HepG2 (cell line): ENCODE measurements around the gene SMAD3. TPM values are rescaled to one million over a fixed set of nuclear protein-coding genes. Genes with fewer than 3 reads are reported as not detected.

Experiments used
- EP300 ChIP-seq, 3 experiments: sonication (generic) in 1 of 3; formaldehyde crosslinking in 1 of 3; IDR thresholded peaks; 2 replicates each; pipeline versions ENCODE4 v1.5.1 to v1.6.1; 2011 to 2020; ENCODE audit warnings: low read depth in 2 of 3, low read length in 2 of 3, borderline replicate concordance in 1 of 3, improper control_type of control experiment in 1 of 3, mild to moderate bottlenecking in 1 of 3, missing genetic modification reagents in 1 of 3, moderate library complexity in 1 of 3
- FOSL2 ChIP-seq: sonication (generic); formaldehyde crosslinking; IDR thresholded peaks from 2 replicates; pipeline ENCODE4 v1.4.0; 2020; ENCODE audit warnings: missing genetic modification reagents
- FOXK1 ChIP-seq: sonication (generic); formaldehyde crosslinking; IDR thresholded peaks from 2 replicates; pipeline ENCODE4 v1.4.0; 2020; ENCODE audit warnings: low read depth, missing genetic modification reagents, borderline replicate concordance
- GABPB1 ChIP-seq: IDR thresholded peaks from 2 replicates; pipeline ENCODE4 v1.6.1; 2016; ENCODE audit warnings: mild to moderate bottlenecking, missing genetic modification reagents, moderate library complexity, missing compliant biosample characterization
- HDAC2 ChIP-seq: sonication (generic); formaldehyde crosslinking; IDR thresholded peaks from 2 replicates; pipeline ENCODE4 v1.4.0; 2020; ENCODE audit warnings: missing genetic modification reagents
- KLF16 ChIP-seq, 2 experiments: sonication (generic) in 1 of 2; formaldehyde crosslinking in 1 of 2; IDR thresholded peaks; 2 replicates each; pipeline versions ENCODE4 v1.6.1 to v1.8.0; 2016 to 2023; ENCODE audit warnings: missing genetic modification reagents in 2 of 2, missing compliant biosample characterization in 1 of 2
- KMT2A ChIP-seq: sonication (generic); formaldehyde crosslinking; IDR thresholded peaks from 2 replicates; pipeline ENCODE4 v1.4.0; 2020; ENCODE audit warnings: missing genetic modification reagents
- LCORL ChIP-seq, 2 experiments: fragments of 450-650 bp in 1 of 2; sonication (generic) in 1 of 2; formaldehyde crosslinking in 1 of 2; IDR thresholded peaks; 2 replicates each; pipeline versions ENCODE4 v1.5.0 to v1.6.1; 2017 to 2020; ENCODE audit warnings: antibody characterized with exemption in 1 of 2, missing genetic modification reagents in 1 of 2
- MED1 ChIP-seq: sonication (generic); formaldehyde crosslinking; IDR thresholded peaks from 2 replicates; pipeline ENCODE4 v1.4.0; 2020; ENCODE audit warnings: missing genetic modification reagents
- NCOA2 ChIP-seq: sonication (generic); formaldehyde crosslinking; IDR thresholded peaks from 2 replicates; pipeline ENCODE4 v1.8.0; 2022; ENCODE audit warnings: inconsistent platforms
- RARA ChIP-seq: IDR thresholded peaks from 2 replicates; pipeline ENCODE4 v1.6.1; 2016; ENCODE audit warnings: missing genetic modification reagents, missing compliant biosample characterization
- THAP11 ChIP-seq: IDR thresholded peaks from 2 replicates; pipeline ENCODE4 v1.6.1; 2016; ENCODE audit warnings: missing biosample characterization, missing genetic modification reagents
- THRA ChIP-seq: sonication (generic); formaldehyde crosslinking; IDR thresholded peaks from 2 replicates; pipeline ENCODE4 v1.4.0; 2020; ENCODE audit warnings: missing genetic modification reagents, borderline replicate concordance
- XRCC5 ChIP-seq: fragments of 200-400 bp; formaldehyde crosslinking; optimal IDR thresholded peaks from 2 replicates; pipeline ENCODE3; 2017; ENCODE audit warnings: mild to moderate bottlenecking, low read length
- ZBTB7B ChIP-seq: sonication (generic); formaldehyde crosslinking; IDR thresholded peaks from 2 replicates; pipeline ENCODE4 v1.4.0; 2020; ENCODE audit warnings: missing genetic modification reagents
- ZNF292 ChIP-seq: sonication (generic); formaldehyde crosslinking; IDR thresholded peaks from 2 replicates; pipeline ENCODE4 v1.8.1; 2022; ENCODE audit warnings: mild to moderate bottlenecking, low read depth, missing genetic modification reagents, borderline replicate concordance
- ZNF644 ChIP-seq: IDR thresholded peaks from 2 replicates; pipeline ENCODE4 v1.6.1; 2016; ENCODE audit warnings: low read depth
- ZNF737 ChIP-seq: sonication (generic); formaldehyde crosslinking; IDR thresholded peaks from 2 replicates; pipeline ENCODE4 v1.5.0; 2020; ENCODE audit warnings: missing genetic modification reagents, mild to moderate bottlenecking, borderline replicate concordance
- ZSCAN22 ChIP-seq: sonication (generic); formaldehyde crosslinking; IDR thresholded peaks from 2 replicates; pipeline ENCODE4 v1.4.0; 2020; ENCODE audit warnings: mild to moderate bottlenecking, missing genetic modification reagents
- ZSCAN30 ChIP-seq: sonication (generic); formaldehyde crosslinking; IDR thresholded peaks from 2 replicates; pipeline ENCODE4 v1.5.0; 2020; ENCODE audit warnings: mild to moderate bottlenecking, missing genetic modification reagents
- polyA plus RNA-seq, 8 experiments: library from polyadenylated mRNA; depleted of rRNA in 3 of 8; stranded (reverse) in 7 of 8; unstranded in 1 of 8; fragments of >200 nt; fragmentation: Illumina TruSeq in 4 of 8; extraction: Trizol in 4 of 8; gene quantifications; 2 replicates each; pipeline versions ENCODE4 v1.2.1 to v1.2.3, GENCODE V29; 2011 to 2016; ENCODE audit warnings: low read depth in 4 of 8, missing spikeins in 1 of 8, mixed read lengths in 1 of 8; ENCODE audit not compliant: insufficient read depth in 1 of 8
- total RNA-seq, 5 experiments: library from RNA; depleted of rRNA; stranded (reverse); fragments of >200 nt; fragmentation: Illumina TruSeq; extraction: Trizol; gene quantifications; 2 replicates each; pipeline ENCODE4 v1.2.3, GENCODE V29; 2016; ENCODE audit warnings: low read depth in 1 of 5
- TF ChIP-seq, protein P1 (sequence below): sonication (generic); formaldehyde crosslinking; IDR thresholded peaks from 2 replicates; pipeline ENCODE4 v1.4.0; 2020; ENCODE audit warnings: missing genetic modification reagents, borderline replicate concordance
- TF ChIP-seq, protein P2 (sequence below): IDR thresholded peaks from 2 replicates; pipeline ENCODE4 v1.6.1; 2016; ENCODE audit warnings: mild to moderate bottlenecking

The SMAD3 gene
- total and polyA plus RNA-seq, 2 of the 13 experiments (the other 11 are each of a cell fraction or from before 2014, with no cell fraction given), result 8.6 to 56.3 TPM

DNA sequence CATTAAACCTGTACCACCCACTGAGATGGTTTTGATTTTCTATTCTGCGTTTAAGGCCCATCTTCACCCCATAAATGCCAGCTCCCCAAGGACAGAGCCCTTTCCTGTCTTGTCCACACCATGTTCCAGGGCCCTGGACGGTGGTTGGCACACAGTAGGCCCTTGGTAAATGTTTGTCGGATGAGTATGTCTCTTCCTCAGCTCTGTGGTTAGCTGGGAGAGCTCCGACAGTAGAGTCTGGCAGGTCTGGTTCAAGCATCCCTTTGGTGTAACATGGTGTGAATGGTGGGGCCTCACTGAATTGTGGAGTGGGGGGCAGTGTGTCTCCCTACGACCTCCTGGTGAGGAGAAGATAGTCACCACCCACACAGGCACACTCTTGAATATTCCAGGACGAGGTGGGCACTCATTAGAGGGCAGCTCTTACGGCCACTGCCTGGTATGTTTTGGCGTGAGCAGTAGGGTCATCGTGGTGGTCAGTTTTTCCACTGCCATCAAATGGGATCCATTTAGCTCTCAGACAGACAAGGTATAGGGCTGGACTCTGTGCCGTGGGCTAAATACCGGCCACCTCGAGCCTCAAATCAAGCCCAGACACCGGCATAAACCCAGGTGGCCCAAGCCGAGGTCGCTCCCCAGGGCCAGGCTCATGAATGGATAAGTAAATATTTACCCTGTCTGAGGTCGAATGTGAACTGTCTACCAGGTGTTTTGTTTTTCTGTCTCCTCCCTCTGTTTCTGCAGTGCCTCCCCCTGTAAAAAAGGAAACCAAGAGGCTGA lies 61.3 kb downstream of the SMAD3 start (continued):
- TF ChIP-seq THRA (CRISPR knock-in tag) (peak; percentile 89; the same call in 1 of the 2 replicates), LCORL (IDR thresholded peaks at IDR 0.05) (no peak), LCORL (CRISPR knock-in tag; IDR thresholded peaks at IDR 0.05) (peak; percentile 73), ZNF644 (CRISPR knock-in tag) (0 out of 2 replicates have a peak, but pooled peaks have one; percentile 24), RARA (CRISPR knock-in tag) (peak; percentile 97), EP300 (IDR thresholded peaks at IDR 0.05; ENCODE audit: low read depth in 2 of 2, low read length in 2 of 2) (peak in 1 of 2 experiments; percentile 21; a peak in 1 of 4 replicates), EP300 (CRISPR knock-in tag; IDR thresholded peaks at IDR 0.05; ENCODE audit: borderline replicate concordance) (no peak), NCOA2 (CRISPR knock-in tag) (peak; percentile 23; the same call in 1 of the 2 replicates), KMT2A (CRISPR knock-in tag) (0 out of 2 replicates have a peak, but pooled peaks have one; percentile 26), XRCC5 (peak; percentile 41), HDAC2 (CRISPR knock-in tag) (peak; percentile 42; the same call in 1 of the 2 replicates), ZSCAN22 (CRISPR knock-in tag) (peak; percentile 87), ZSCAN30 (no peak), FOSL2 (CRISPR knock-in tag) (peak; percentile 58), GABPB1 (CRISPR knock-in tag) (0 out of 2 replicates have a peak, but pooled peaks have one; percentile 22), THAP11 (CRISPR knock-in tag) (0 out of 2 replicates have a peak, but pooled peaks have one; percentile 40), ZNF292 (CRISPR knock-in tag) (no peak), MED1 (CRISPR knock-in tag) (peak; percentile 47; the same call in 1 of the 2 replicates), FOXK1 (CRISPR knock-in tag) (peak; percentile 86; the same call in 1 of the 2 replicates), ZBTB7B (CRISPR knock-in tag) (peak; percentile 75), ZNF737 (CRISPR knock-in tag) (no peak), KLF16 (CRISPR knock-in tag; IDR thresholded peaks at IDR 0.05) (0 out of 4 replicates have a peak, but pooled peaks of 1 of the 2 experiments have one; percentile 55)
- TF ChIP-seq, protein P1, sequence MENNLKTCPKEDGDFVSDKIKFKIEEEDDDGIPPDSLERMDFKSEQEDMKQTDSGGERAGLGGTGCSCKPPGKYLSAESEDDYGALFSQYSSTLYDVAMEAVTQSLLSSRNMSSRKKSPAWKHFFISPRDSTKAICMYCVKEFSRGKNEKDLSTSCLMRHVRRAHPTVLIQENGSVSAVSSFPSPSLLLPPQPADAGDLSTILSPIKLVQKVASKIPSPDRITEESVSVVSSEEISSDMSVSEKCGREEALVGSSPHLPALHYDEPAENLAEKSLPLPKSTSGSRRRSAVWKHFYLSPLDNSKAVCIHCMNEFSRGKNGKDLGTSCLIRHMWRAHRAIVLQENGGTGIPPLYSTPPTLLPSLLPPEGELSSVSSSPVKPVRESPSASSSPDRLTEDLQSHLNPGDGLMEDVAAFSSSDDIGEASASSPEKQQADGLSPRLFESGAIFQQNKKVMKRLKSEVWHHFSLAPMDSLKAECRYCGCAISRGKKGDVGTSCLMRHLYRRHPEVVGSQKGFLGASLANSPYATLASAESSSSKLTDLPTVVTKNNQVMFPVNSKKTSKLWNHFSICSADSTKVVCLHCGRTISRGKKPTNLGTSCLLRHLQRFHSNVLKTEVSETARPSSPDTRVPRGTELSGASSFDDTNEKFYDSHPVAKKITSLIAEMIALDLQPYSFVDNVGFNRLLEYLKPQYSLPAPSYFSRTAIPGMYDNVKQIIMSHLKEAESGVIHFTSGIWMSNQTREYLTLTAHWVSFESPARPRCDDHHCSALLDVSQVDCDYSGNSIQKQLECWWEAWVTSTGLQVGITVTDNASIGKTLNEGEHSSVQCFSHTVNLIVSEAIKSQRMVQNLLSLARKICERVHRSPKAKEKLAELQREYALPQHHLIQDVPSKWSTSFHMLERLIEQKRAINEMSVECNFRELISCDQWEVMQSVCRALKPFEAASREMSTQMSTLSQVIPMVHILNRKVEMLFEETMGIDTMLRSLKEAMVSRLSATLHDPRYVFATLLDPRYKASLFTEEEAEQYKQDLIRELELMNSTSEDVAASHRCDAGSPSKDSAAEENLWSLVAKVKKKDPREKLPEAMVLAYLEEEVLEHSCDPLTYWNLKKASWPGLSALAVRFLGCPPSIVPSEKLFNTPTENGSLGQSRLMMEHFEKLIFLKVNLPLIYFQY (CRISPR knock-in tag), result 0 out of 2 replicates have a peak, but pooled peaks have one; percentile 66
- TF ChIP-seq, protein P2, sequence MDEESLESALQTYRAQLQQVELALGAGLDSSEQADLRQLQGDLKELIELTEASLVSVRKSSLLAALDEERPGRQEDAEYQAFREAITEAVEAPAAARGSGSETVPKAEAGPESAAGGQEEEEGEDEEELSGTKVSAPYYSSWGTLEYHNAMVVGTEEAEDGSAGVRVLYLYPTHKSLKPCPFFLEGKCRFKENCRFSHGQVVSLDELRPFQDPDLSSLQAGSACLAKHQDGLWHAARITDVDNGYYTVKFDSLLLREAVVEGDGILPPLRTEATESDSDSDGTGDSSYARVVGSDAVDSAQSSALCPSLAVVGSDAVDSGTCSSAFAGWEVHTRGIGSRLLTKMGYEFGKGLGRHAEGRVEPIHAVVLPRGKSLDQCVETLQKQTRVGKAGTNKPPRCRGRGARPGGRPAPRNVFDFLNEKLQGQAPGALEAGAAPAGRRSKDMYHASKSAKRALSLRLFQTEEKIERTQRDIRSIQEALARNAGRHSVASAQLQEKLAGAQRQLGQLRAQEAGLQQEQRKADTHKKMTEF (CRISPR knock-in tag), result peak; percentile 61; the same call in 1 of the 2 replicates
